ENCODE results near the gene DDX1.

The DDX1 gene

DNA sequence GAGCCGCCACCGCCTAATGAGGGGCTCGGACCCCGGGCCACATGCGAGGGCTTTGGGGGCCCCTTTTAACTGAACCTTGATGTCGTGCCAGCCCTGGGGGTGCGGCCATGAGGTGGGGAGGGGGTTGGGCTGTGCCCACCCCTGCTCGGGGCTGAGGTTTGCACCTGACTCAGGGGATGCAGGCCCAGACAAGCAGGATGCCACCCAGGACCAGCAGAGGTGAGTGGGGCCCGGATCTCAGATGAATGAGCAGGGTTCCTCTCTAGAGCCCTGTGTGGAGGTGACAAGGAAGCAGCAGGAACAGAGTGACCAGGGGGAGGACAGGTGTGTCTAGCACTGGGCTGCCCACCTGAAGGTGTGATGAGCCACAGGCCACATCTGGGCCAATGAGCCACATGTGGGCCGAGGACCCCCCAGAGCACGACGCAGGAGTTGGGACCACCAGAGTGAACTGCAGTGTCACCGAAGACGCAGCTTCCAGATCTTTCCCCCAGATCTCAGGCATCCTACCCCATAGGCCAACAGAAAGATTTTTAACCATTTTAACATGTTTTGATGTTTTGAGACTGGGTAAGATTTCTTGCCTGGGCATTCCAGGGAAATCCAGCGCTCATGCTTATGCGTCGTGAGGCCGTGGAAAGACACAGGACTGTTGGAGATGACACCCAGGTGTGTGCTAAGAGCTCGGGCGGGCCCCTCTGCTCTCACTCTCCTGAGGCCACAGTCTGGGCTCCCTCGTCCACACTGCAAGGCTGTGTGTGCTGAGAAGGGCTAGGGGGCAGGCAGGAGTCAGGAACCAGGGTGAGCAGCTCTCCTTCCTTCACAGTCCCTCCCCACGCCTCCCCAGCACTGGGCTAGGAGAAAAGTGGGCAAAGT, 73.6 kb downstream of the DDX1 start:
- FAIRE-seq = no peak

DNA sequence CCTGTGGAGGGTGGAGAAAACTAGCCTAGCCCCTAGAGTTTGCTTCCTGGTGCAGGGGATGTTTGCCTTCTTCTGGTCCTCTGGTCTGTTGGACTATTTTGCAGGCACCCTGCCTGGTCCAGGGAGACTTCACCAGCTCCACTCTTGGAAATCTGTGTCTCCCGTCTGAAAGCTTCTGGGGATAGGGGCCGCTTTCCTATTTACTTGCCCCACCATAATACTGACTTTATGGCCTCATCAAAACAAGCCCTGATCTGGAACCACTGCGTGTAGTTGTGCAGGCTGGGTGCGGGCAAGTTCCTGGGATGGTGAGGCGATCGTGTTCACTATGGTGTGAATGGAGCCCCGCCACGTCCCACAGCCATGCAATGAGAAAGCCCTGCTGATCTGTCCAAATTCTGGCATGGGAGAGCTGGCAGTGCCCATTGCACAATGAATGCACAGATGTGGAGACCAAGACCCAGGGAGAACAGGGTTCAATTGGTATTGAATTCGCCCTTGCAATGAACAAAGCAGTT, 74.3 kb downstream of the DDX1 start:
- FAIRE-seq = no peak

DNA sequence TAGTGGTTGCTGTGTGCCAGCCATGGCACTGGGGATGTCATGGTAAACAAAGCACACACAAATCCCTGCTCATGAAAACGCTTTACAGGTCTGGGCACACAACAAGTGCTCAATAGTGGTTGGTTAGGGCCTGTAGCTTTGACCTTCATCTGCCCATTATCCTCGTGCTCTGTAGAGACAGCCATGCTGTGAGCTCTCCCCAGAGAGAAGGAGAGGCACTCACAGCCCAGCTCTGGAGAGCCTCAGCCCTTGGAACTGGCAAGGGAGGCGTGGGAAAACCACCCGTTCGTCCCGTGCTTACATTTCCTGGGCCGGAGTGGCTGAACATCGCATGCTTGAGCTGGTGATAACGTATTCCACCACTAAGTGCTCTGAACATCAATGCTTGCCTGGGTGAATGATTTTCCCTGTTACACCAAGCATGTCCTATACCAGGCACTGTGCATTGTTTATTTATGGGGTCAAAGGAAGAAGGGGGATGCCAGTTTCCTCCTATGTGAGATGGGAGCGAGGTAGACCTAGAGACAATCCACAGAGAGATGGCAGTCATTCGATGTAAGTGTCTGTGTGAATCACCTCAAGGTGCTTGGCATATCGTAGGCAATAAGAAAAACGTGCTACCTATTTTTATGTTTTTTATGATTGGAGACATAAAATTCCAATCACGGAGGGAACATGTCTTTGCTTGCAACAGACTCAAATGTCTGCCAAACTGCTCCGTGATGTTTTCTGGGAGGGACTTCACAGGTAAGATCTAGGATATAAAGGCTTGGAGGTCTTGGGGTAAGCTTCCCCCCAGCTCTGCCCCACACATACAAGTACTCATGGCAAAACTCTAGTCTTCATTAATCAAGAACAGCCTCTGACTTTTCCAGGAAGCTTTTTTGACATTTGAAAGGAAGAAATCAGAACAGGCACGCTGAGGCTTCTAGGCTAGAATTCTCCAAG, 75.5 kb downstream of the DDX1 start:
- no peak for FAIRE-seq

DNA sequence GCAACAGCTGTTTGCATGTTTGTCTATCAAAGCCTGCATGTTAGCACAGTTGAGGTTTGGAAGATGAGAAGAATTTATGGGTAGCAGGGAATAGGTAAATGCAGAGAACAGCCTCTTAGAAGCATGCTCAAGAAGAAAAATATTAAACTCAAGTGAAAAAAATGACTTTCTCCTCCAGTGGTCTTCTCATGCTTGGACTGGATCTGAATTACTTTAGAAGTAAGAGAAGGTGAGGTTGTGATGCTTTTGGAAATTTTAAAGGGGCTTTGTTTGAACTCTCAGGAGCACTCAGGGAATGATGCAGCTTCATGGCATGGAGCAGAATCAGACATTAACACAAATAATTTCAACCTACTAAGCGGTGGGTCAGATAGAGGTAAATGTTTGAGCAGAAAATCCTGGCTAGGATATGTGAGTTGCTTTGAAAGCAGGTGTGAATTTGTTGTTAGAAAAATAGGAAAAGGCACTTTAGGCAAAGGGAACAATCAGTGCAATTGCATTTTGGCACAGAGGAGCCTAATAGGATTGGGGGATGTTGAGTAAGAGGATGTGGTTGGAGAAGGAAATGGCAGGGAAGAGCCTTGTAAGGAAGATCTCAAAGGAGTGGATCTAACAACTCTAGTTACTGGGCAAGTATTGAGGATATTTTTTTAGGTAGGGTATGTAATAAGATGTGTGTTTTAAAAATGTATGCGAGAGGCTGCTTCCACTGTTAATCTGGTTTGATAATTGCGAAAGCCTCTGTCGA, 76.3 kb downstream of the DDX1 start:
- FAIRE-seq = no peak

DNA sequence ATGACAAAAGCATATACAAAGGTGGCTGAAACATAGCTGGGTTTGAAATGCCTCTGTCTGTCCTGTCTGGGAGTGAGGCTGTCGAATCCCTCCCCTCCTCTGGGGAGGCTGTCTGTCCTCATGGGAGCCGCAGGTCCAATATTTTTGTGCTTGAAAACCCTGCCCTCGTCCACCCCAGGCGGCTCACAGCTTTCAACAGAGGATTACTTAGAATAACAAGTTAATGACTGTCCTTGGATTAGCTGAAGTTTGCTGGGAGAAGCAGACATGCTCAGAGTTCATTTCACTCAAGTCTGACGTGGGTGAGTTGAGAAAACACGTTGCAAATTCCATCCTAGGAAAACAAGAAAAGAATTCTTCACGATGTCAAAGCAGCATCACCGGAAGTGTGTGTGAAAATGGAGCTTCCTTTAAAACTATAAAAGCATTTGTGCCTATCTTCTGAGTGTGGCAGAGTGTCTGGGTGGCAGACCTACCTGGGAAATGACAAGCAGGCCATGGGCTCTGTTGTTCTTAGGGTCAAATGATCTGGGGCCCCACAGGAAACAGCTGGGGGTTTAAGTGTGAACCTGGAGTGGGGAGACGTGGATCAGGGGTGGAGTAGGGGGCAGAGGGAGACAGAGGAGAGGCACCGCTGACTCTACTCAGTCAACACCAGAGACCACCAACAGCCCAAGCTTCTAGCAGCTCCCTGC, 77.1 kb downstream of the DDX1 start:
- FAIRE-seq = no peak

DNA sequence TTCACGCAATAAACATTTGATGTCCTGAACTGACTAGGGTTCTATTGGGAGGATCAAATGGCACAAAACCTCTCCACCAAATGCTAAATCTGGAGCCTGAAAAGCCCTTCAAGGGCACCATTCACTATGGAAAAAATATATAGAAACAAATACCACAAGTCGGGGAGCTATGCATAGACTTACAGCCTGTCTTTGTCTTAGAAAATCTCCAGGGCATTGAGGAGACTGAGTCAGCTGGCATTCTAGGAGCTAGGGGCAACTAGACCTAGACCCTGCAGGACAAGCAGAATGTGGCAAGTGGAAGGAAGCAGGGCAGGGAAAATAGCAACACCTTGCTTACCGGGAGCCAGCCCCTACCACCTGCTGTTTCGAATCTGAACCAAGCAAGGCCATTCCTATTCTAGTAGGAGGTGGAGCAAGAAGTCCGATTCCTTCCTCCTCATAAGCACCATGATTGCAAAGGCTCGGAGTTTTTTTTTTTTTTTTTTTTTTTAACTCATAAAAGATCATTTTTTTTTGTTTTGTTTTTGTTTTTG, 77.8 kb downstream of the DDX1 start:
- no peak for FAIRE-seq

DNA sequence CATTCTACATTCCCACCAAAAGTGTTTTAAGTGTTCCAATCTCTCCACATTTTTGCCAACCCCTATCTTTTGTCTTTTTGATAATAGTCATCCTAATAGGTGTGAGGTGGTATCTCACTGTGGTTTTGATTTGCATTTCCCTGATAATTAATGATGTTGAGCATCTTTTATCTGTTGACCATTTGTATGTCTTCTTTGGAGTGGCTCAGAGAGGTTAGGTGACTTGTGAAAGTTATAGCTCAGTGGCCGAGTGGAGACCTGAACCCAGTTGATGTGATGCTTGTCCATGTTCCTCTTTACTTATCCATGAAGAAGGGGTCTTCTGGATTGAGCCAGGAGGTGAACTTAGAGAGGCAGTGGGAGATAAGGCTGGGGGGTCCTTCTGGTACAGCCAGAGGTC, 78.8 kb downstream of the DDX1 start:
- FAIRE-seq = no peak

DNA sequence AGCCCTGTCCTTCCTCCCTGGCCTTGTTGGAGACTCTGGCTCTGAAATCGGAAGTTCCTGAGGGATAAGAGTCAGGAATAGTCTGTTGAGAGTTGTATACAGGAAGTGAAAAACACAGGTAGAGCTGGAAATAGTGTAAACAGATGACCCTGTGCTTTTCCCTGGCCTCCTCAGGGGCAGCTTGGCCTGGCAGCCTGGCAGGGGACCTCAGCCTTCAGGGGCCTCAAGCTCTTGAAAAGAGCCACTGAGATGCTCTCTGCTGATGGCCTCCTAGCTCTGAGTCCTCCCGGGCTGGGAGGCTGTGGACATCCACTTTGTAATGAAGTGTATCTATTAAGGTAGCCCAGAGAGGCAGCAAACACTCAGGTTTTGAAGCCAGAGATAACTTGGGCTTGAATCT, 79.3 kb downstream of the DDX1 start:
- FAIRE-seq = no peak

DNA sequence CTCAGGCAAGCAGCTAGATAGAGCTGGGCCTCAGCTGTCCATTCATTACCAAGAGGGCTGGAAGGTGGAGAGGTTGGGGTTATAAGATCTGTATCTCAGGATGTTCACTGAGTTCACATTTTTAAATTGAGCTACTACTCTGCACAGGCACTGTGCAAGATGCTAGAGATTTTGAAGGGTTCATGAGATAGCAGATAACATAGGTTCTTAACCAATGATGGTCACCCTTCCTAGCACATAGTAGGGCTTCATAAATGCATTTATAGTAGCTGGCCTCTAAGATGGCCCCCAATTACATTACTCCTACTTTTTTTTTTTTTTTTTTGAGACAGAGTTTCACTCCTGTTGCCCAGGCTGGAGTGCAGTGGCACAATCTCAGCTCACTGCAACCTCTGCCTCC, 79.7 kb downstream of the DDX1 start:
- no peak for FAIRE-seq

DNA sequence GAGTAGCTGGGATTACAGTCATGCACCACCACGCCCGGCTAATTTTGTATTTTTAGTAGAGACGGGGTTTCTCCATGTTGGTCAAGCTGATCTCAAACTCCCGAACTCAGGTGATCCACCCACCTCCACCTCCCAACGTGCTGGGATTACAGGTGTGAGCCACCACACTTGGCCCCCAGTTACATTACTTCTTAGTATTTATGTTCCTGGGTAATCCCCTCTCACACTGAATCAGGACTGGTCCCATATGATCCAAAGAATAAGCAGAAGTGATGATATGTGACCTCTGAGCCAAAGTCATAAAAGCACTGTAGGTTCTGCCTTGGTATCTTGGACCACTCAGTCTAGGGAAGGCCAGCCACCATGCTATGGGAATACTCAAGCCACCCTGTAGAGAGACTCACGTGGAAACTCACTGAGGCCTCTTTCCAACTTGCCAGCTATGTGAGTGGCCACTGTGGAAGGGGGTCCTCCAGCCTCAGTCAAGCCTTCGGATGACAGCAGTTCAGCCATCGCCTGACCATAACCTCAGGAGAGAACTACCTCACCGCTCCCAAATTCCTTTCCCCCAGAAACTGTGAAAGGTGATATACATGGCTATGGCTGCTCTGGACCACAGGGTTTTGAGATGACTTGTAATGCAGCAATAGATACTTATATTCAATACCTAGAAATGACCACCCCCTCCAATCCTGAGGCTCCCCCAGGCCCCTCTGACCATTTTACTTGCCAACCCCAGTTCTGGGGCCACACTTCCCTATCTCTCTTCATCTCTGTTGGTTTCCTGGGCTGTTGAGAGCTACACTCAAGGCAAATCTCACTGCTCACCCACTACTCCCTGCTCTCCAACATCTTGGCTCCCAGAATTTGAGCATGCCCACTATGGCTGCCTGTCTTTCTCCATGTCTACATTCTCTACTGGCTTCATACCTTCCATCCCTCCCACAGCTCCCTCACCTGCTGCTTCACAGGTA, 80.5 kb downstream of the DDX1 start:
- FAIRE-seq = no peak

DNA sequence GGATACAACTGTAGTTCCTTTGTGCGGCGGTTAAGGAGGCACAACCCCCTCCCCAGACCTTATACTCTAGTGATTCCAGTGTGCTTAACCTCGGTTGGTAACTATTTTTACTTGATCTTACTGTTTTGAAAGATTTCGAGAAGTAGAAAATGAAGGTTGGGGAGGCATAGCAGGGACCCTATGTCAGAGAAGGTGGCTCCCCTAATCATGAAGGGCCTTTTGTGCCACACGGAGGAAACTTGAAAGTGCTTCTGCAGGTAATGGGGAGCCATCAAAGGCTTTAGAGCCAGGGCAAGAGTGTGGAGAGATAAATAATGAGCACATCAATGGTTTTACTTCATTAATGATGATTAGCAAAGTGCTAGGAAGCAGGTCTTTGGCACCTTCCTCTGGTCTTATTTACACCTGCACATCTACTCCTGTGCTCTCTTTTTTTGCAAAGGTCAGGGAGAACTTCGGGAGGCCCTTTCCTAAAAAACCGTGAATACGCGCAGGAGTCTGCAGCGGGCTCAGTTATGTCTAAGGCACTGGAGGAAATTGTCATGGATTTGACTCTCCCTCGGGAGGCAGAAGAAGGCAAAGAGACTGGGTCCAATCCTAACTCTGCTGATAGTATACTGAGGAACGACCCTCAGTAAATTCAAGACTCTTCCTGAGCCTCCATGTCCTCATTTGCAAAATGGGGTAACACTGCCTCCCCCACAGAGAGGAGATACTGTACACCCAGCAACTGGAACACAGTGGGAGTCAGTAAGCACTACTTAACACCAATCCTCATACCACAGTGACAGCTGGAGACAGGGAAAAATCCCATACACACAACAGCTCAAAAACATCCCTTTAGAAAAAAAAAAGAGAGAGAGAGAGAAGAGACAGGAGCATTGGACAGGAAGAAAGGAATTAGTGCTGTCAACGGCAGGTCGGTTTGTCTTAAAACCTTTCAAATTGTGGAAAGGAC, 81.6 kb downstream of the DDX1 start:
- FAIRE-seq = no peak

DNA sequence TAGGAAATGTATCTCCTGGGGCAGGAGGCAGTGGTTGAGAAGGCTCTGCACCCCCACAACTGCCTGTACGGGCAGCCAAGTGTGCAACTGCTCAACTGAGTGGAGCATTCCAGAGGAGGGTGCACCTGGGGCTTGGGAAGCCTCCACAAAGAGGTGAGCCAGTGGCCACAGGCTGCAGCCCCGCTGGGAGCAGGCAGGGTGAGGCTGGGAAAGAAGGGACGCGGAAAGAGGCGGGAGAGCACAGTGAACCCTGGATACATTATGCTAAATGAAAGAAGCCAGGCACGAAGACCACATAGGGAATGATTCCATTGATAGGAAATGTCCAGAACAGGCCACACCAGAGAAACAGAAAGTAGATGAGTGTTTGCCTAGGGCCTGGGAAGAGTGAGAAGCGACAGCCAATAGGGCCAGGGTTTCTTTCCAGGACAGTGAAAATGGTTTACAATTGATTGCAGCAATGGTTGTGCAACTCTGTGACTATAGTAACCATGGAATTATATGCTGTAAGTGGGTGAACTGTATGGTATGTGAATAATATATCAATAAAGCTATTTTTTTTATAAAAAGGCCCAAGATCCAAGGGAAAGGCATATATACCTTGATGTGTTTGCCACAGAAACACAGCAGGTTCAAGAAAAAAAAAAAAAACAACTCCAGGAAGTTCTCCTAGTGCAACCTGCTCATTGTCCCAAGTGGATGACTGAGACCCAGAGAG, 82.4 kb downstream of the DDX1 start:
- no peak for FAIRE-seq

DNA sequence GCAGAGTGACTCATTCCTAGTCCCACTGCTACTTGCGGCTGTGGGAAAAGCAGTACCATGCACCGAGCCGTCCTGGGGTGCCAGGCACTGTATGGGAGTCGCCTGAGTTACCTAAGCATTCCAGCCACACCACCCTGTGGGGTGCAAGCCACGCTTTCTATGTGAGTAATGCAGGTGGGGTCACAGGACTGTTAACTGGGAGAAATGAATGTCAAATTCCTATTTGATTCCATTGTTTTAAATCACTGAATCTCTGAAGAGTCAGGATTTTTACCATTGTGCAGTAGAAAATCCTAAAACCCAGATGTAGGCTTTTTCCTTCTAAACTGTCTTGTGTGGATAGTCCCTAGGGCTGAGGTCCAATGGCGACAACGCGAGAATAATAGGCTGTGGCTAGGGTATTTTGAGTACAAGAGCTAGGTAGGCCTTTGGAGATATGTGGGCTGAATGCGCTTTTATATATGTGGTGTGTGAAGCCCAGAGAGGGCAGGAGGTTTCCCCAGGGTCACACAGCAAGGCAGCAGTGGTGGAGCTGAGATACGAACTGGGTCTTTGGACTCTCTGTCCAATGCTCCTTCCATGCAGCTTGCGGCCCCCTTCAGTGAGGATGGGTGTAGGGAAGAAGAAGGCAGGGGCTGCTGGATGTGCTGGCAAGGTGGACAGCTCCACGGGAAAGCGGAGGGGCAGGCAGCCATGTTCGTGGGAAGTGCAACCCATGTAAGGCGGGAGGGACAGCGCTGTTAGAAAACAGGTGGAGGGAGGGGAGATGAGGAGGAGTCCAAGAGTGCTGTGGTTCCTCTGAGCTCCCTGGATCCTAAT, 83.2 kb downstream of the DDX1 start:
- no peak for FAIRE-seq

DNA sequence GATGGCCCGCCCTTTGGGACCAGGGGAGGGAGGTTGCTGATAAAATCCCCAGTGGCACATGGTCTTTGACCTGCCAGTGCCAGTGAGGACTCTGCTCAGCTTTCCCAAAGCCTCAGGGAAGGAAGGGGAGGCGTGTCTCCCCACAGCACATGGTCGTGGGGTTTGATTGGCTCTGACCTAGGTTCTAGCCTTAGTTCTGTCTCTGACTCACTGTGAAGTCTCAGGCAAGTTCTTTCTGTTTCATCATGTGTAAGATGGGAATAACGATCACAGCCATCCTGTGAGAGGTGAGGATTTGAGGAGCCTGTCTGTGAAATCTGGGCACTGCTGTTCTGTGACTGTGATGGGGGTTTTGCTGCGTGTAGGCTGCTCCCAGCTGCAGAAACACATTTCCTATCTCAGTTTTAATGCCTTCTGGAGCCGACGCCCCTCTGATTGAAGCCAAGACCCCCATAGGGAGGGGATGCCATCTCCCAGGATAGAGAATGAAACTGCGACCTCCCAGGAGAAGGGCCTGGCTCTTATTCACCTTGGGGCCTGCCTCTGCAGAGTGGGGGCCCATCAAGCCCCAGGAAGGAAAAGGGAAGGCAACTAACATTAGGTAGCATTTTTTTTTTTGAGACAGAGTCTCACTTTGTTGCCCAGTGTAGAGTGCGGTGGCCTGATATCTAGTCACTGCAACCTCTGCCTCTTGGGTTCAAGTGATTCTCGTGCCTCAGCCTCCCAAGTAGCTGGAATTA, 84.0 kb downstream of the DDX1 start:
- no peak for FAIRE-seq

DNA sequence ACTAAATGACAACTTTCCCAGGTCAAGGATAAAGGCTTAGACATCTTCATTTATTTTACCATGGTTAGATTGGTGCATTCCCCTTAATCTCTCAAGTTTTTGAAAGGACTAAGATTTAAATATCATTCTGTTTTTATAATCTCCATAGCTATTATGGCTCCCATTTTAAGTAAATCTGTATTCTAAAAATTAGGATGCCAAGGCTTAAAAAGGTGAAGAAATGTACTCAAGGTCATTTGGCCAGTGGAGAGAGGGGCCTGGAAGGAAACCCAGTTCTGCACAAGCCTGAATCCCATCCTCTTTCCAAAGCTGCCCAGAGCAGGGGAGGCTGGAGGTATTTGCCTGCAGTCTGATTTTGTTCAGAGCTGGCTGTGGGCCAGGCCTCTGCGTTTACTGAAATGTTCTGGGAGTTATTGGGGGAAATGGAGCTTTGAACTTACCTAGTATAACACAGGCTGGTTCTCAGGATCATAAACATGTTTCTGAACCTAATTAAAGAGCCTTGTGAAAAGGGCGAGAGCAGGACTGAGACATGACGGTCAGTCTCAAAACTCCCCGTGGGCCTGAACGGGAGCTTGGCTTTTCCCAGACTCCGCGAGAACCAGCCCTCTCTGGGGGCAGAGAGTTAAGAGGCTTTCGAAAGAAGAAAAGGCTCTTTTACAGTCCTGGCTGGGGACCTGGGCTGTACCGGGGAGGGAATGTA, 85.6 kb downstream of the DDX1 start:
- no peak for FAIRE-seq

DNA sequence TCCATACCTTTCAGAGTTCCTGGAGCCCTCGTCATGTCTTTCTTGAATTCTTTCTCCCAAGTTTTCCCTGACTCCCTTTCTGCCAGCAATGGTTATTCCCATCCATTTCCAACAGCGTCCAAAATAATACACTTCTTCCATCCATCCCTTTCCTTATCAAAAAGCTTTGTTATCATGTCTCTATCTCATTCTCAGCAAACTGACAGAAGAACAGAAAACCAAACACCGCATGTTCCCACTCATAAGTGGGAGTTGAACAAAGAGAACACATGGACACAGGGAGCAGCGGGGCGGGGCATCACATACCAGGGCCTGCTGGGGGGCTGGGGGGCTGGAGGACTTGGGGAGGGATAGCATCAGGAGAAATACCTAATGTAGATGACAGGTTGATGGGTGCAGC, 86.7 kb downstream of the DDX1 start:
- no peak for FAIRE-seq
